Sigmoid colon (tissue), 7 donors: Measurements from ENCODE around the gene ZNF653. TPM values are rescaled to one million over a fixed set of nuclear protein-coding genes. Genes with fewer than 3 reads are reported as not detected.
"Not testable (repeated sequence)": the region's sequence is repeated elsewhere in the genome, so short reads cannot be mapped to it uniquely, and the experiment has no call there.

Experiments used
- DNase-seq: peaks from one replicate; pipeline ENCODE4 v3.0.0-alpha.2; 2019
- H3K27ac ChIP-seq, 4 donors: fragments of 200-600 bp; sonication (generic); one replicate each; pipeline ENCODE4 v1.5.1; 2016 to 2019; ENCODE audit warnings: mild to moderate bottlenecking in 1 of 4
- H3K27me3 ChIP-seq, 3 donors: fragments of 200-600 bp; sonication (generic); one replicate each; pipeline ENCODE4 v1.5.1; 2019; ENCODE audit warnings: mild to moderate bottlenecking in 1 of 3
- H3K36me3 ChIP-seq, 4 donors: fragments of 200-600 bp; sonication (generic); one replicate each; pipeline ENCODE4 v1.5.1; 2016 to 2019
- H3K4me1 ChIP-seq, 4 donors: fragments of 200-600 bp; sonication (generic); one replicate each; pipeline ENCODE4 v1.5.1; 2017 to 2019
- H3K4me3 ChIP-seq, 4 donors: fragments of 200-600 bp; sonication (generic); one replicate each; pipeline ENCODE4 v1.5.1; 2017 to 2019; ENCODE audit warnings: mild to moderate bottlenecking in 2 of 4, moderate library complexity in 1 of 4
- H3K9me3 ChIP-seq, 4 donors: fragments of 200-600 bp in 3 of 4; sonication (generic) in 3 of 4; one replicate each; pipeline versions ENCODE4 v1.5.1 to v1.6.1; 2013 to 2019
- EP300 ChIP-seq, 4 donors: sonication (generic); formaldehyde crosslinking; IDR thresholded peaks; one replicate each; pipeline ENCODE4 v1.6.1; 2017; ENCODE audit warnings: antibody characterized with exemption in 4 of 4
- POLR2A ChIP-seq, 2 donors: fragments of 450-650 bp; IDR thresholded peaks; one replicate each; pipeline ENCODE4 v1.6.1; 2016; ENCODE audit warnings: antibody characterized with exemption in 2 of 2, mild to moderate bottlenecking in 2 of 2, moderate library complexity in 2 of 2
- POLR2AphosphoS5 ChIP-seq, 4 donors: sonication (generic); formaldehyde crosslinking; IDR thresholded peaks; one replicate each; pipeline ENCODE4 v1.6.1; 2017; ENCODE audit warnings: antibody characterized with exemption in 4 of 4
- WGBS, 2 donors: extraction: QIAGEN DNeasy Blood & Tissue Kit; methylation state at CpG; one replicate each; pipeline ENCODE4 v1.1.7; 2013; 5-methylcytosine and 5-hydroxymethylcytosine counted together
- intact Hi-C: fragments of 100-400 bp; cut with DNase I; formaldehyde crosslinking; loops from one replicate; pipeline ENCODE4 v1.15.1; 2023
- polyA plus RNA-seq, 3 donors: library from polyadenylated mRNA; stranded (reverse); fragments of 200-250 nt; gene quantifications; one replicate each; pipeline ENCODE4 v1.2.3, GENCODE V29; 2013
- small RNA-seq, 3 donors: library from RNA; depleted of rRNA; stranded (forward); fragments of <200 nt; gene quantifications; one replicate each; pipeline ENCODE3, GENCODE V24; 2016
- total RNA-seq, 4 donors: library from RNA; depleted of rRNA; stranded (reverse); fragments of >200 nt; gene quantifications; one replicate each; pipeline ENCODE4 v1.1.0, GENCODE V29; 2016
- TF ChIP-seq, protein P1 (sequence below), 4 experiments: fragments of 450-650 bp in 3 of 4; fragments of 200-600 bp in 1 of 4; IDR thresholded peaks; one replicate each; pipeline ENCODE4 v1.5.1; 2016 to 2019; ENCODE audit warnings: antibody characterized with exemption in 4 of 4, mild to moderate bottlenecking in 3 of 4, moderate library complexity in 2 of 4
- donor health status: healthy with polysubstance abuse.
- donor health status: Bipolar disorder and iron deficiency.
- donor health status: healthy.

ZNF653 gene
- total and polyA plus RNA-seq, 7 donors: 3.2 to 8.8 (median 7.5) TPM

DNA sequence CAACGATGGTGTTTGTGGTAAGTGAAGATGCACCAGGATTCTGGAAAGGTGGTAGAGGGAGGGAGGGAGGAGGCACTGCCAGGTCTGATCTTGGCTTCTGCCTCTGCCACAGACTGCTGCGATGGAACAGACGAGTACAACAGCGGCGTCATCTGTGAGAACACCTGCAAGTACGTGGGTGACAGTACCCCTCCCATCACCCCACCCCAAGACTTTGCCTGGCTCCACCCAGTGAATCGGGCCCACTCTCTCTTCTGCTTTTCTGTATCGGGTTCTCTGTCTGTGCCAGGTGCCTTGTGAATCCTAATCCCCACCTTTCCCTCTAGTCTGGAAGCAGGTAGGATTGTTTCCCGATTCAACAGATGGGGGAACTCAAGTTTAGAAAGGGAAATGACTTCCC, 67.7 kb downstream of the ZNF653 start:
- Histone ChIP-seq H3K4me3 (no peak overlapping the region), H3K27me3 (no peaks in the 10 kb centered on the region), H3K9me3 (no peaks in the 10 kb centered on the region), H3K27ac (no peak overlapping the region), H3K4me1 (peaks cover 0 to 22% (median 19%) of the 10 kb centered on the region in 4 donors), H3K36me3 (peaks cover 23 to 64% (median 45%) of the 10 kb centered on the region in 4 donors)
- no peak for DNase-seq
- TF ChIP-seq EP300 (IDR thresholded peaks at IDR 0.05) (no peak), POLR2AphosphoS5 (IDR thresholded peaks at IDR 0.05) (no peak), POLR2A (IDR thresholded peaks at IDR 0.05) (no peak)
- TF ChIP-seq, protein P1, sequence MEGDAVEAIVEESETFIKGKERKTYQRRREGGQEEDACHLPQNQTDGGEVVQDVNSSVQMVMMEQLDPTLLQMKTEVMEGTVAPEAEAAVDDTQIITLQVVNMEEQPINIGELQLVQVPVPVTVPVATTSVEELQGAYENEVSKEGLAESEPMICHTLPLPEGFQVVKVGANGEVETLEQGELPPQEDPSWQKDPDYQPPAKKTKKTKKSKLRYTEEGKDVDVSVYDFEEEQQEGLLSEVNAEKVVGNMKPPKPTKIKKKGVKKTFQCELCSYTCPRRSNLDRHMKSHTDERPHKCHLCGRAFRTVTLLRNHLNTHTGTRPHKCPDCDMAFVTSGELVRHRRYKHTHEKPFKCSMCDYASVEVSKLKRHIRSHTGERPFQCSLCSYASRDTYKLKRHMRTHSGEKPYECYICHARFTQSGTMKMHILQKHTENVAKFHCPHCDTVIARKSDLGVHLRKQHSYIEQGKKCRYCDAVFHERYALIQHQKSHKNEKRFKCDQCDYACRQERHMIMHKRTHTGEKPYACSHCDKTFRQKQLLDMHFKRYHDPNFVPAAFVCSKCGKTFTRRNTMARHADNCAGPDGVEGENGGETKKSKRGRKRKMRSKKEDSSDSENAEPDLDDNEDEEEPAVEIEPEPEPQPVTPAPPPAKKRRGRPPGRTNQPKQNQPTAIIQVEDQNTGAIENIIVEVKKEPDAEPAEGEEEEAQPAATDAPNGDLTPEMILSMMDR (IDR thresholded peaks at IDR 0.05): no peak
- intact Hi-C loops: loop anchor here (5.0 to 10.0 kb wide), 2 partner anchors 69 to 313 kb away; partner anchors contain the start of gene ZNF653
- WGBS, 2 donors: 84 to 91% methylated on average over 9 of the region's 9 CpGs

DNA sequence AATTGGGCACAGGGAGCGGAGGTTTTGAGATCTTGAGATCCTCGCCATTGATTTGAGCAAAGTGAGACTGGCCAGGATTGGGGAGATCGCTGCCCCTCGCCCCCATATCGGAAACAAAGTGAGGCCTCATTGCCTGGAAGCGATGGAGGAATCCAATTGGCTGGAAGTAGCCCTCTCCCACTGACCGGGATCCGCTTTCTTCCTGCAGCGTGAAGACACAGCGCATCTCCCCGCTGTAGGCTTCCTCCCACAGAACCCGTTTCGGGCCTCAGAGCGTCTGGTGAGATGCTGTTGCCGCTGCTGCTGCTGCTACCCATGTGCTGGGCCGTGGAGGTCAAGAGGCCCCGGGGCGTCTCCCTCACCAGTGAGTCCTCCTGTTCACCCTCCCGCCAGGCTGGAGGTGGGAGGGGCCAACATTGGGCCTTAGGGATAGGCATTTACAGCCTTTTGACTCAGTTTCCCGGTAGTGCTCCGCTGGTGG, 69.8 kb downstream of the ZNF653 start:
- TF ChIP-seq POLR2AphosphoS5 (IDR thresholded peaks at IDR 0.05) (no peak), EP300 (IDR thresholded peaks at IDR 0.05) (no peak), POLR2A (IDR thresholded peaks at IDR 0.05) (no peak)
- TF ChIP-seq, protein P1 (IDR thresholded peaks at IDR 0.05): no peak
- Histone ChIP-seq H3K27ac (peak overlapping the region; percentile 73 to 85 (median 78)), H3K4me1 (peaks cover 0 to 22% (median 19%) of the 10 kb centered on the region in 4 donors), H3K4me3 (peak overlapping the region; percentile 54 to 82 (median 71)), H3K9me3 (no peaks in the 10 kb centered on the region), H3K27me3 (no peaks in the 10 kb centered on the region), H3K36me3 (peaks cover 6 to 44% (median 28%) of the 10 kb centered on the region in 4 donors)
- intact Hi-C loops: loop anchor here (1.0 to 10.0 kb wide), 3 partner anchors 55 to 311 kb away; partner anchors contain the start of gene ZNF653
- peak; percentile 73 for DNase-seq
- 2 to 5% methylated on average over 21 of the region's 21 CpGs for WGBS, 2 donors

DNA sequence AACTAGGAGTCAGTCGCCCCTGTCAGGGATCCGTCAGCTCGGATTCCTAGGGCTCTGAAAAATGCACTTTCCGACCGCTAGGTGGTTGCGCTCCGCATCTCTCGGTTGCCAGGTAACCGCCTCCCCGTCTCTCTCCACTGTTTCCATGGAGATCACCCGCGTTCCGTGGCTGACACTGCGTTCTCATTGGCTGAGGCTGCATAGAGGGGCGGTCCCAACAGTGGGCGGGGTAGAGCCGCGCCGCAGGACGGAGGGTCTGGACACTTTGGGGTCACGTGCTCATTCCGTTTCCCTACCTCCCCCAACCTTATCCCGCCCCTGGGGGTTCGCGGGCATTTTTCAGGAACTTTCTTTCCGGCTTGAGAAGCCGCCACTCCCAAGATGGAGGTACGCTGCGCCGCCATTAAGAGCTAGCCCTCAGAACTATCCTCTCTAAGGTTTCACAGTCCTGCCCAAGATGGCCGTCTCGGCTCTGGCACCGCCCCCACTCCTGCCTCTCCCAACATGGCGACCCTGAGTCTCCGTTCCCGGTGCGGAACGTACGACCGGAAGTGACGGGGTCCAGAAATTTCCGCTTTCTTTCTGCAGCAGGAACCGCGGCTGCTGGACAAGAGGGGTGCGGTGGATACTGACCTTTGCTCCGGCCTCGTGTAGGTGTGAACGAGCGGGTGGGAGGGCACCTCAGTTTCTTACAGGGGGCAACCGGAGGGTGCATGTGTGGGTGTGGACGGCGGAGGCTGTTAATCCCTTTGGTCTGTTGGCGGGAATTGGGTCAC, 70.4 kb downstream of the ZNF653 start, which contains the start of the genes ODAD3 and PRKCSH:
Gene ODAD3, minus strand, starts transcription at position 65 of the 776 bp plus-strand sequence. CDS start 105 bp downstream, outside the sequence.
Gene PRKCSH, plus strand, starts transcription at position 579 of the 776 bp plus-strand sequence. CDS start 483 bp downstream, outside the sequence.
- 0% methylated on average over 53 of the region's 53 CpGs for WGBS, 2 donors
- H3K4me3 ChIP-seq: peak within 1 kb of the TSS; percentile 54 to 82 (median 71)
- intact Hi-C loops: loop anchor here (1.0 to 10.0 kb wide), 3 partner anchors 54 to 310 kb away; partner anchors contain the start of gene ZNF653
- H3K27me3 ChIP-seq: no peaks in the 10 kb centered on the region
- H3K27ac ChIP-seq: peak within 1 kb of the TSS; percentile 73 to 85 (median 78)
- H3K4me1 ChIP-seq: peaks cover 0 to 22% (median 19%) of the 10 kb centered on the region in 4 donors
- H3K36me3 ChIP-seq: peaks cover 5 to 37% (median 23%) of the 10 kb centered on the region in 4 donors
- DNase-seq: peak; percentile 100
- TF ChIP-seq POLR2A (IDR thresholded peaks at IDR 0.05): peak; percentile 17 to 37
- peak in 1 of 4 donors; percentile 72 for TF ChIP-seq EP300 (IDR thresholded peaks at IDR 0.05)
- TF ChIP-seq POLR2AphosphoS5 (IDR thresholded peaks at IDR 0.05): peak; percentile 93 to 97 (median 97)
- TF ChIP-seq, protein P1 (IDR thresholded peaks at IDR 0.05): peak; percentile 89 to 99 (median 96)
- no peaks in the 10 kb centered on the region for H3K9me3 ChIP-seq

DNA sequence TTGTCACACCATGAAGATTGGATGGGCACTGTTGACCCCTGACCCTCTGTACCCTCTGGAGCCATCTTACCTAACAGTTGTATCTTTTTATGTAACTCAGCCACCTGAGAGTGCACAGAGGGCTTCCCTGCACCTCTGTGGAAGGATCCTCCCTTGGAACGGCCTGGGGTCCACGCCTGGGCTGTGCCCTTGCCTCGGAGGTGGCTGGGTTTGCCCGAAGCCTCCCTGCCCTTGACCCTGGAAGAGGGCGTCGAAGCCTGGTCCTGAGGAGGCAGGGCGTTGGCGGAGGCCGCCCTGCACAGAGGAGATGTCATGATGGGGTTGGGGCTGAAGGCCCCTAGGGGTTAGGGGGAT, 71.0 kb downstream of the ZNF653 start:
- TF ChIP-seq POLR2A (IDR thresholded peaks at IDR 0.05): no peak
- no peak for TF ChIP-seq POLR2AphosphoS5 (IDR thresholded peaks at IDR 0.05)
- Histone ChIP-seq H3K36me3 (peaks cover 5 to 32% (median 19%) of the 10 kb centered on the region in 4 donors), H3K27me3 (no peaks in the 10 kb centered on the region), H3K4me1 (peaks cover 0 to 22% (median 19%) of the 10 kb centered on the region in 4 donors), H3K9me3 (no peaks in the 10 kb centered on the region), H3K4me3 (peak overlapping the region; percentile 54 to 82 (median 71)), H3K27ac (peak overlapping the region; percentile 73 to 85 (median 78))
- no peak for DNase-seq
- intact Hi-C loops: loop anchor here (1.0 to 10.0 kb wide), 3 partner anchors 53 to 310 kb away; partner anchors contain the start of gene ZNF653
- 3 to 8% methylated on average over 9 of the region's 9 CpGs for WGBS, 2 donors

DNA sequence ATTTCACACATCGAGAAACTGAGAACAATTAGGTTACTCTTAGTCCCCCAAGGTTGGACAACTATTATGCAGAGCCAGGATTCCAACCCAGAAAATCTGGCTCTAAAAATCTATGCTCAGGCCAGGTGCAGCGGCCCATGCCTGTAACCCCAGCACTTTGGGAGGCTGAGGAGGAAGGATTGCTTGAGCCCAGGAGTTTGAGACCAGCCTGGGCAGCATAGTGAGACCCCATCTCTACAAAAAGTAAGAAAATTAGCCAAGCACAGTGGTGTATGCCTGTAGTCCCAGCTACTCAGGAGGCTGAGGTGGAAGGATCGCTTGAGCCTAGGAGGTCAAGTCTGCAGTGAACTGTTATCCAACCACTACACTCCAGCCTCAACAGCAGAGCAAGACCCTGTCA, 72.1 kb downstream of the ZNF653 start:
- intact Hi-C loops: loop anchor here (10.0 kb wide), 1 partner anchor 309 kb away; no protein-coding TSS in a partner anchor
- not testable (repeated sequence) for H3K9me3 ChIP-seq, H3K27ac ChIP-seq, H3K27me3 ChIP-seq, DNase-seq, H3K4me3 ChIP-seq
- WGBS, 2 donors: 97% methylated on average over 3 of the region's 3 CpGs
- peaks cover 0 to 22% (median 19%) of the 10 kb centered on the region in 4 donors for H3K4me1 ChIP-seq
- peaks cover 5 to 22% (median 15%) of the 10 kb centered on the region in 4 donors for H3K36me3 ChIP-seq

Small RNA genes within 50 kb of the gene (small RNA-seq; reads per million reads assigned to genes)
- 0 to 0.51 (median 0) reads per million in 3 donors for gene MIR7974
- 0 to 0.30 (median 0.11) reads per million in 3 donors for gene RN7SL833P

Other genes with a start within 250 kb of the ZNF653 start
- gene DOCK6, start 243.3 kb downstream of the ZNF653 start, total RNA-seq: 10 to 100 TPM; 17.1 to 39.9 (median 20.8) TPM
- gene DOCK6, start 243.3 kb downstream of the ZNF653 start, polyA plus RNA-seq: 10 to 100 TPM in 2 of 3 donors, 1 to 10 TPM in 1; 8.8 to 40.5 (median 16.2) TPM
- not detected for gene TSPAN16, start 209.7 kb downstream of the ZNF653 start, total RNA-seq
- gene TSPAN16, start 209.7 kb downstream of the ZNF653 start, polyA plus RNA-seq: under 1 TPM in 1 of 3 donors, not detected in 2; 0.07 TPM
- gene RAB3D, start 166.2 kb downstream of the ZNF653 start, total RNA-seq: 10 to 100 TPM; 16.0 to 27.7 (median 22.9) TPM
- 1 to 10 TPM; 6.6 to 9.7 (median 9.7) TPM for gene RAB3D, start 166.2 kb downstream of the ZNF653 start, polyA plus RNA-seq
- gene TMEM205, start 159.6 kb downstream of the ZNF653 start, total RNA-seq: 100 to 1,000 TPM; 131 to 291 (median 194) TPM
- 10 to 100 TPM; 11.1 to 74.9 (median 25.2) TPM for gene TMEM205, start 159.6 kb downstream of the ZNF653 start, polyA plus RNA-seq
- 10 to 100 TPM; 11.7 to 42.4 (median 20.2) TPM for gene CCDC159, start 159.3 kb downstream of the ZNF653 start, total RNA-seq
- 10 to 100 TPM; 11.6 to 29.6 (median 16.2) TPM for gene CCDC159, start 159.3 kb downstream of the ZNF653 start, polyA plus RNA-seq
- 10 to 100 TPM; 13.9 to 43.8 (median 20.5) TPM for gene PLPPR2, start 150.4 kb downstream of the ZNF653 start, total RNA-seq
- gene PLPPR2, start 150.4 kb downstream of the ZNF653 start, polyA plus RNA-seq: 1 to 10 TPM; 1.4 to 8.2 (median 4.8) TPM
- gene SWSAP1, start 131.2 kb downstream of the ZNF653 start, total RNA-seq: 1 to 10 TPM in 2 of 4 donors, under 1 TPM in 2; 0.71 to 1.8 (median 0.96) TPM
- 1 to 10 TPM; 3.0 to 4.3 (median 3.9) TPM for gene SWSAP1, start 131.2 kb downstream of the ZNF653 start, polyA plus RNA-seq
- gene EPOR, start 121.5 kb downstream of the ZNF653 start, total RNA-seq: 1 to 10 TPM in 3 of 4 donors, under 1 TPM in 1; 0.83 to 4.9 (median 2.4) TPM
- 1 to 10 TPM in 1 of 3 donors, under 1 TPM in 1, not detected in 1; 0.46 to 3.3 TPM for gene EPOR, start 121.5 kb downstream of the ZNF653 start, polyA plus RNA-seq
- gene RGL3, start 86.5 kb downstream of the ZNF653 start, total RNA-seq: 10 to 100 TPM in 1 of 4 donors, 1 to 10 TPM in 3; 1.1 to 15.5 (median 1.9) TPM
- gene RGL3, start 86.5 kb downstream of the ZNF653 start, polyA plus RNA-seq: 1 to 10 TPM; 1.8 to 8.5 (median 4.2) TPM
- not detected for gene ODAD3, start 70.7 kb downstream of the ZNF653 start, total RNA-seq
- 1 to 10 TPM in 1 of 3 donors, under 1 TPM in 1, not detected in 1; 0.29 to 1.4 TPM for gene ODAD3, start 70.7 kb downstream of the ZNF653 start, polyA plus RNA-seq
- gene PRKCSH, start 70.2 kb downstream of the ZNF653 start, total RNA-seq: 10 to 100 TPM; 57.6 to 98.0 (median 83.9) TPM
- 100 to 1,000 TPM in 1 of 3 donors, 10 to 100 TPM in 2; 65.0 to 187 (median 96.7) TPM for gene PRKCSH, start 70.2 kb downstream of the ZNF653 start, polyA plus RNA-seq
- gene ELAVL3, start 24.8 kb downstream of the ZNF653 start, total RNA-seq: 1 to 10 TPM in 3 of 4 donors, under 1 TPM in 1; 0.16 to 3.0 (median 1.1) TPM
- gene ELAVL3, start 24.8 kb downstream of the ZNF653 start, polyA plus RNA-seq: under 1 TPM in 2 of 3 donors, not detected in 1; under 0.01 to 0.63 TPM
- gene ECSIT, start 23.3 kb upstream of the ZNF653 start, total RNA-seq: 10 to 100 TPM; 74.5 to 93.5 (median 82.4) TPM
- 10 to 100 TPM; 60.7 to 75.8 (median 65.4) TPM for gene ECSIT, start 23.3 kb upstream of the ZNF653 start, polyA plus RNA-seq
- 1,000 to 10,000 TPM; 1,586 to 3,058 (median 2,656) TPM for gene CNN1, start 33.0 kb upstream of the ZNF653 start, total RNA-seq
- 100 to 1,000 TPM in 1 of 3 donors, 10 to 100 TPM in 1, 1 to 10 TPM in 1; 4.9 to 115 (median 45.0) TPM for gene CNN1, start 33.0 kb upstream of the ZNF653 start, polyA plus RNA-seq
- 10 to 100 TPM; 27.2 to 47.9 (median 38.9) TPM for gene ELOF1, start 53.4 kb upstream of the ZNF653 start, total RNA-seq
- gene ELOF1, start 53.4 kb upstream of the ZNF653 start, polyA plus RNA-seq: 10 to 100 TPM; 49.8 to 67.3 (median 59.4) TPM
- gene ACP5, start 71.8 kb upstream of the ZNF653 start, total RNA-seq: 10 to 100 TPM in 2 of 4 donors, 1 to 10 TPM in 2; 7.6 to 23.5 (median 9.8) TPM
- gene ACP5, start 71.8 kb upstream of the ZNF653 start, polyA plus RNA-seq: 100 to 1,000 TPM in 1 of 3 donors, 10 to 100 TPM in 2; 26.4 to 266 (median 54.4) TPM
- 10 to 100 TPM in 3 of 4 donors, 1 to 10 TPM in 1; 7.9 to 13.8 (median 11.9) TPM for gene ZNF627, start 91.6 kb upstream of the ZNF653 start, total RNA-seq
- 1 to 10 TPM; 6.2 to 6.7 (median 6.6) TPM for gene ZNF627, start 91.6 kb upstream of the ZNF653 start, polyA plus RNA-seq
- gene ZNF823, start 233.1 kb upstream of the ZNF653 start, total RNA-seq: 10 to 100 TPM in 3 of 4 donors, 1 to 10 TPM in 1; 4.1 to 22.8 (median 17.3) TPM
- 10 to 100 TPM in 1 of 3 donors, 1 to 10 TPM in 2; 4.6 to 12.5 (median 7.8) TPM for gene ZNF823, start 233.1 kb upstream of the ZNF653 start, polyA plus RNA-seq